ENCODE measurements around the gene LRRC45.

Gene LRRC45

DNA sequence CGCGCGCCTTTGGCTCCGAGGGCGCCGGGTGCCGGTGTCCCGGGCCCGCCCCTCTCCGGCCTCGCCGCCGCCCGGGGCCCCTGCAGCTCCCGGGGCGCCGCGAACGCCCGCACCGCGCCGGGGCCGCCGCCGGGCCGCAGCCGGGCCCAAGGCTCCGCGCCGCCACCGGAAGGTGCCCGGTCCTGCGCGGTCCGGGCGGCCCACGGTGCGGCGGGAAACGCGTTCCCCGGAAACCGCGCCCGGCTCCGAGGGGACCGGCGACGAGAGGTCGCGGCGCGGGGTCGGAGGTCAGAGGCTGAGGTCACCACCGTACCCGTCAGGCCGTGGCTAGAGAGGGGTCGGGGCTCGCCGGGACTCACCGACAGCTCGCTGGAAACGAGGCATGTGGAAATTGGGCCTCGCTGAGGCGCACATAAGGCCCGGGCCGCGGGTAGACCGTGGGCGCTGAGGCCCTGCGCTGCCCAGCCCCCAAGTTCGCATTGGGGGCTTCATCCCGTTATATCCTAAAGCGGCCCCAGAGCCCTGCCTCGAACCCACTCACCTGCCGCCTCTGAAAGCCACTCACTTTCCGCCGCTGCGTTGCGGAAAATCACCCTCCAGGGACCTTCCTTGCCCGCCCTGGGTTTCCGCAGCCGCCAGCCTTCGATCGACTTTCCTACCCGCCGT lies 42.7 kb downstream of the LRRC45 start, which contains the start of gene DUS1L:
Gene DUS1L, minus strand, starts transcription at position 167 of the 666 bp plus-strand sequence. CDS start 745 bp downstream, outside the sequence.
- DNase-seq = peak; percentile 68 to 72

DNA sequence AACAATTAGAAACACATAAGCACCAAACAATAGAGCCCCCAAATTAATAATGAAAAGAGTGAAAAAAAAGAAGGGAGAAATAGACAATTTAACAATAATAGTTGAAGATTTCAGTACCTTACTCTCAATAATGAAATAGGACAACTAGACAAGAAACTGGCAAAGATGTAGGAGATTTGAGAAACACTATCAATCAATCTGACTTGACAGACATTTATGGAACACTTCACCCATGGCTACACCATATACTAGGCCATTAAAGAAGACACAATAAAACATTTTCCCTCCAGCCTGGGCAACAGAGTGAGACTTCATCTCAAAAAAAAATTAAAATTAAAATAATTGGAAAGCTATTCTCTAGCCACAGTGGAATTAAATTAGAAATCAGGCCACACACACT lies 47.5 kb downstream of the LRRC45 start:
- no peak for DNase-seq

DNA sequence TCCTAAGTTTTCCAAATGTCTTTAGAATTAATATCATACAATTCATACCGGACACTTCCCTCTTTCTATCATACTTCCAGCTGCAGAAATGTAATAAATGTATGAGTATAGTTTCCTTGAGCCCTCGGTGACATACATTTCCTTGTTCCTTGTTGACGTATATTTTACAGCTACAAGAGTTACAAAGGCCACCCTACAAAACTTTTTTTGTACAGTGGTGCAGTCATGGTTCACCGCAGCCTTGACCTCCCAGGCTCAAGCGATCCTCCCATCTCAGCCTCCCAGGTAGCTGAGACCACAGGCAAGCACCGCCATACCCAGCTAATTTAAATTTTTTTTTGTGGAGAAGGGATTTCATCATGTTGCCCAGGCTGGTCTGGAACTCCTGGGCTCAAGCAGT lies 49.7 kb downstream of the LRRC45 start:
- no peak for DNase-seq

DNA sequence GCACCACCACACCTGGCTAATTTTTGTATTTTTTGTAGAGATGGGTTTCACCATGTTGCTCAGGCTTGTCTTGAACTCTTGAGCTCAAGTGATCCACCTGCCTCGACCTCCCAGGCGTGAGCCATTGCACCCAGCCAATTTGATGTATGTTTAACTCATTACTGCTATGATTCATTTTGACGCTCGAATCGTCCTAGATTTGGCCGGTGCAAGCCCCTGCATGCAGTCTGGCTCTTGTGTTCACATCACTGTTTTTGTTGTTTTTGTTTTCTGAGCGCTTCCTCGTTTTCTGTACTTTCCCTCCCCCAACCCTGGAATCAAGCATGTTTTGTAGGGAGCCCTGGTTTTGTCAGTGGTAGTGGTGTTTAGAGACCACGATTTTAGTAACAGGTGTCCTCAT lies 50.3 kb downstream of the LRRC45 start:
- no peak for DNase-seq

DNA sequence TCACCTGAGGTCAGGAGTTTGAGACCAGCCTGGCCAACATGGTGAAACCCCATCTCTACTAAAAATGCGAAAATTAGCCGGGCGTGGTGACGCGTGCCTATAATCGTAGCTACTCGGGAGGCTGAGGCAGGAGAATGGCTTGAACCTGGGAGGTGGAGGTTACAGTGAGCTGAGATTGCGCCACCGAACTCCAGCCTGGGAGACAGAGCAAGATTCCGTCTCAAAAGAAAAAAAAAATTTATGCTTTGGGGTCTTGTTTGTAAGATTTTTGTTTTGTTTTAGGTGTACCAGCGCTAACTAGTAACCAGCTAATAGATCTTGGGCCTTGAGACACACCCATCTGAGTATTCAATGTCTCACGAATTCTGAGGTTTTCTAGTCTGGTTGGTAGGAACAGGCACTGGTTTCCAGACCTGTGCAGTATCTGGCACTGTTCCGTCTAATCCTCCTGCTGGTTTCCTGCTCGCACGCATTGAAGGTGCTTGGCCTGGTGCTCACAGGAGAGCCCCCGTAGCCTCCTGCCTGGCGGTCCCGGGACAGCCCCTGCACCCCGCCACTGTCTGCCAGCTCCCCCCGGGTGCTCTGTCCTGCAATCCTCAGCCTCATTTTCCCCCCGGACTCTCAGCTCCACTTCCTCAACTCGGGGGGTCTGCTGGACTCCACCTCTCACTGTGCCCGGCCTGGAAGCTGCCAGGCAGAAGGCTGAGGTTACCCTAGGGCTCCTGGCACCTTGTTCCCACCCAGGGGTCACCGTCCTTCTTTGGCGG lies 53.1 kb downstream of the LRRC45 start:
- no peak for DNase-seq

DNA sequence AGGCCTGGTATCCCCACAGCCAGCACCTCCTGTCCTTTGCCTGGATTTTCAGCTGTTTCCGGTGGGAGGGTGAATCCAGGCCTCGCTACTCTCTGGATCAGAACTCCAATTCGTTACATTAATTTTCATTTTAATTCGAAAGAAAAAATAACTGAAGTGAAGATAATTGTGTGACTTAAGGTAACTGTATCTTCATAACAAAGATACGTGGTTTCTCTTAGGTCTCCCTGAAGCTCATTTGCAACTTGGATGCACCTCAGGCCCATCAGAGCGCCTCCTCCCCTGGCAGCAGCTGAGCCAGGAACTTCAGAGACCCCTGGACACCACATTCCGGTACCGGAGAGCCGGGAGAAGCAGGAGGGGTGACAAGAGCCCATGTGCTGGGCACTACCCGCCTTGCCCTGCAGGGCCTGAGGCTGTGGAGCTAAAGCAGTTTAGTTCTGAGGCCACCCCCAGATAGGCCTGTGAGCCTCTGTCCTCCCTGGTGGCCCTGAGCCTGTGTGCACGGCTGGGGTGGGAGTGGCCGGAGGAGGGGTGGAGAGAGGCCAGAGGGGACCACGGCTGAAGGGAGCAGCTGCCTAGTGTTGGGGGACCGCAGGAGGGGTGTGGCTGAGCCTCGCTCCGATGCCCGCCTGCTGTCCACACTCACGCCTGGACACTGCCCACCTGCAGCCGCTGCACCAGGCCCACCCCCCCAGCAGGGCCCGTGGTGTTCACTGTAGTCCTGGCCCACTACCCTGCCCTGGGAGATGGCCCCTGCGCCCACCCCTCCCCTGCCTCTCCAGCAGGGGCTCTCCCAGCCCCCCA lies 53.9 kb downstream of the LRRC45 start:
- no peak for DNase-seq

DNA sequence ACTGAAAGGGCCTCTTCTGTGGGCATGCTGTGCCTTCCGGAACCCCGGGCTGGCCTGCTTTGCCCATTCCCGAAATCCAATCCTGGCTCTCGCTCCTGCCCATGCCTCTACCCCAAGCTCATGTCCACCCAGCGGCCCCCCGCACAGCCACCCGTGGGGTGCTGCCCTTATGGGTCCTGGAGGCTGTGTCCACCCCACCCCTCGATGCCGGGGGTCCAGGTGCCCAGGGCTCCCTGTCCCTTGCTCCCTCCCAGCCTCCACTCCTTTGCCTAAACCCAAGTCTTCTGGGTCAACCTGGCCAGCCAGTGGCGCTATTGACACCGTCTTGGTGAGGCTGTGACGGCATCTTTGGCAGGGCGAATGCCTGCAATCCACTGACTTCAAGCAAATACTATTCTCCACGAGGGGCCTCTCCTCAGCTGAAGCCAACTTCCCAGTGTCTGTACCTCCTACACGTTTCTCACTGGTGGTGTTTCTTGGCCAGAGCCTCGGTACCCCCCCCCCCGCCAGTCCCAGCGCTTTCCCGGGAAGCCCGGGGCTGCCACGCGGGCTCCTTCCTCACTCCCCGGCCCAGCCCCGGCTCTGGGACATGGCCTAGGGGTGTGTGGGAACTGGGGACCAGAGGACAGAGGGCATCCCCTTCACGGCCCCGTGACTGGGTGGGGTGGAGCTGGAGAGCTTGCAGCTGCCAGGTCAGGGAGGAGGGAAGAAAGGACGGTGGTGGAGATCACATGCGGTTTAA lies 54.7 kb downstream of the LRRC45 start:
- DNase-seq = no peak

DNA sequence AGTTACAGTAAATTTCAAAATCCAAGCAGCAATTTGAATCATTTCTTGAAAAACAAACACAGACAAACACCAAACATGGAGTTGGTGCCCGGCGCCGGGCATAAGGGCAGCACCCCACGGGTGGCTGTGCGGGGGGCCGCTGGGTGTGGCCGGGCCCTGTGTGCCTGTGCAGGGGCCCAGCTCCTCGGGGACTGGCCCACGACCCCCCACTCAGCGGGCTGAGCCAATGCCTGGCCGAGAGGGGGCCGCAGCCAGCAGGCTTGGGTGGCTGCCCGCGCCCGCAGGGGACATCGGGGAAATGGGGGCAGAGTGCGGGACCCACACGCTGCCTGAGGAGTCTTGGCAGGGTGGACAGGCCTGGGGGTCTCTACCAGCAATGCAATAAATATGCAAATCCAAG lies 55.3 kb downstream of the LRRC45 start:
- DNase-seq = no peak

DNA sequence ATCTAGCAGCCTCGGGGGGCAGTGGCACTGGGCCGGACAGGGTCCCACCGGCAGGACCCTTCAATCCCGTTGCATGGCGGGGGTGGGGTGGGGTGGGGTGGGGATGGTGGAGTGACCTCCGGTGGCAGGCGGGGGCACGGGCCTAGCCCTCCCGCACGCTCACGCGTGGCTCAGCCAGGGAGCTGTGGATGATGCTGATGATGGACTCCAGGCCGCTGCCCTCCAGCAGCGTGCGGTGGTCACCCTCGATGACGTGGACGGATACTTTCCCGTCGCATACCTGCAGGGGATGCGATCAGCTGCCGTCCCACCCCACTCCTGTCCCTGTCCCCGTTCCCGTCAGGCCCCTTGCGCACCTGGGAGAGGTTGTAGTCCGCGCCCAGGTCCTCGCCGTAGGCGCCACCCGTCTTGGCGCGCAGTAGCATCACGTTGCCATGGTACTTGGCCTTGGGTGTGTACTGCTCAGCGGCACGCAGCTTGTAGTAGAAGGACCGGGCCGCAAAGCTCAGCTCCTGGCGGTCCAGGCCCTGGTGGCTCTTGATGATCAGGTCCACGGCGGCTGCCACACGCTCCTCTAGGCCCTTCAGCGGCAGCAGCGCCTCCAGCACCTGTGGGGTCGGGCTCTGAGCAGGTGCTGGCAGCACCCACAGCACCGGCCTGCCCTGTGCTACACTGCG lies 56.0 kb downstream of the LRRC45 start:
- DNase-seq = no peak

DNA sequence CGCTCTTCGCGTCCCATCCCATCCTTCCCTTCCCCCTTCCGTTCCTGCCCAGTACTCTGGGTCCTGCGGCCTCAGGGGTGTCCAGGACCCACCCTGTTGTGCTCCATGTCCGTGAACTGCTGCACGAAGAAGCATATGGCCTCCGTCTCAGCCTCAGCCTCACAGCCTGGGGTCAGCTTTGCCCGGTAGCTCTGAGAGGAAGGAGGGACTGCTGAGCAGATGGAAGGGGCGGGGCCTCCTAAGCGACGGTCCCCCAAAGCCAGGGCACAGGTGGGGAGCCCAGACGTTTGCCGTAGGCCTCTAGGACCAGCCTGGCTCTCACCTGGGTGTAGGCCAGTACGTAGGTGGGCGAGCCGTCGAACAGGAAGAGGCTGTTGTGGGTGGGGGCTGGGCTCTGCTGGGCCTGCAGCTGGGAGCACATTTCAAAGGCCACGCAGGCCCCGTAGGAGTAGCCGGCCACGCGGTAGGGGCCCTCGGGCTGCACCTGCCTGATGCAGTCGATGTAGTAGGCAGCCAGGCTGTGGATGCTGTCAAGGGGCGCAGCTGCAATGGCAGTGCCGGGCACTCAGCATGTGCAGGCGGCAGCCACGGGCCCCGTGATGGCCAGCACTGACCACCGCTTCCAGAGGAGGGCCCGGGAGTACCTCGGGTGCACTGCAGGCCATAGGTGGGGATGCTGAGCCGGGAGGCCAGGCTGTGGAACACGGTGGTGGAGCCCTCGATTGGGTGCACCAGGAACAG lies 57.1 kb downstream of the LRRC45 start:
- no peak for DNase-seq
